Nephron progenitor cell (in vitro differentiated cells): ENCODE results near the gene HDAC2.

Experiments
- DNase-seq: peaks from one replicate; pipeline ENCODE4 v3.0.0; 2021
- H3K27ac Mint-ChIP-seq: 2 replicates; pipeline ENCODE4 v1.8.0; 2021; ENCODE audit warnings: mild to moderate bottlenecking, moderate library complexity, mixed read lengths
- H3K27me3 Mint-ChIP-seq: 2 replicates; pipeline ENCODE4 v1.8.0; 2021; ENCODE audit warnings: mild to moderate bottlenecking, low read depth, mixed read lengths; ENCODE audit not compliant: poor library complexity
- H3K36me3 Mint-ChIP-seq: 2 replicates; pipeline ENCODE4 v1.8.0; 2021; ENCODE audit warnings: low read depth, mixed read lengths
- H3K4me1 Mint-ChIP-seq: 2 replicates; pipeline ENCODE4 v1.8.0; 2021; ENCODE audit warnings: mixed read lengths
- H3K4me3 Mint-ChIP-seq: 2 replicates; pipeline ENCODE4 v1.8.0; 2021; ENCODE audit warnings: mild to moderate bottlenecking, moderate library complexity, mixed read lengths
- H3K9me3 Mint-ChIP-seq: 2 replicates; pipeline ENCODE4 v1.8.0; 2021; ENCODE audit warnings: mild to moderate bottlenecking, moderate library complexity, mixed read lengths
- CTCF ChIP-seq: fragments of 200-600 bp; sonication (generic); IDR thresholded peaks from 2 replicates; pipeline ENCODE4 v1.5.0; 2021; ENCODE audit warnings: antibody characterized with exemption

Gene HDAC2

GRCh38 chr6:113901482-113901881, 69.5 kb downstream of the HDAC2 start:
- Mint-ChIP-seq H3K9me3 (peaks cover 2% of the 10 kb centered on the region), H3K4me1 (peaks cover 38% of the 10 kb centered on the region), H3K4me3 (no peak overlapping the region), H3K27me3 (peaks cover 7% of the 10 kb centered on the region), H3K27ac (no peak overlapping the region), H3K36me3 (no peaks in the 10 kb centered on the region)
- DNase-seq: no peak
- no peak for TF ChIP-seq CTCF

GRCh38 chr6:113894712-113895674, 76.0 kb downstream of the HDAC2 start:
- H3K27ac Mint-ChIP-seq: no peak overlapping the region
- no peaks in the 10 kb centered on the region for H3K27me3 Mint-ChIP-seq
- TF ChIP-seq CTCF: no peak
- H3K4me1 Mint-ChIP-seq: no peaks in the 10 kb centered on the region
- H3K9me3 Mint-ChIP-seq: peaks cover 30% of the 10 kb centered on the region
- H3K36me3 Mint-ChIP-seq: peaks cover 14% of the 10 kb centered on the region
- H3K4me3 Mint-ChIP-seq: no peak overlapping the region
- no peak for DNase-seq

GRCh38 chr6:113893866-113894265, 77.1 kb downstream of the HDAC2 start:
- Mint-ChIP-seq H3K36me3 (peaks cover 14% of the 10 kb centered on the region), H3K27me3 (no peaks in the 10 kb centered on the region), H3K9me3 (peaks cover 30% of the 10 kb centered on the region), H3K4me3 (no peak overlapping the region), H3K4me1 (no peaks in the 10 kb centered on the region), H3K27ac (no peak overlapping the region)
- no peak for DNase-seq
- TF ChIP-seq CTCF: no peak

DNA sequence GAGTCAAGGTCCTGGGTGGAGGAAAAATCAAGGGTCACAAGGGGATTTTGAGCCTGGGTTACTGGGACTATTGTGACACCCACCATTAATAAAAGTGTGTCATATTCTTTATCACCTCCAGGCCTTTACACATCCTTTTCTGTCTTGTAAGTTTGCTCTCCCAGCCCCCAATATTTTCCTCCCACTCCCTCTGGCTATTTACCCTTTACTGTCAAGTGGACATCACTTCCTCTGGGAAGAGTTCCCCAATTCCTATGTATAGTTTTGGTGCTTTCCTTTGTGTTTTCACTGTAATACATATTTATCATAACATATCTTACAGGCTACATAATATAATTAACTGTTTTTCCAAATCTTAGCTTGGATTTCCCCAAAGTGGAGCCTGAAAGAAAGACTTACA, 77.5 kb downstream of the HDAC2 start:
- no peak for TF ChIP-seq CTCF
- H3K36me3 Mint-ChIP-seq: peaks cover 14% of the 10 kb centered on the region
- H3K27me3 Mint-ChIP-seq: no peaks in the 10 kb centered on the region
- no peak overlapping the region for H3K27ac Mint-ChIP-seq
- H3K4me3 Mint-ChIP-seq: no peak overlapping the region
- peaks cover 30% of the 10 kb centered on the region for H3K9me3 Mint-ChIP-seq
- no peaks in the 10 kb centered on the region for H3K4me1 Mint-ChIP-seq
- no peak for DNase-seq

- DNase-seq: no peak
- Mint-ChIP-seq H3K4me1 (no peaks in the 10 kb centered on the region), H3K27me3 (no peaks in the 10 kb centered on the region), H3K27ac (no peak overlapping the region), H3K9me3 (peaks cover 26% of the 10 kb centered on the region), H3K4me3 (no peak overlapping the region), H3K36me3 (peaks cover 14% of the 10 kb centered on the region)
- TF ChIP-seq CTCF: no peak
These were observed 81.9 kb downstream of the HDAC2 start for GRCh38 chr6:113888956-113889630.
